Measurements from ENCODE around the gene LRRC28.

GRCh38 chr15:99408236-99409096, 157.2 kb downstream of the LRRC28 start:
- TF ChIP-seq CTCF (IDR thresholded peaks at IDR 0.05) (no peak), POLR2AphosphoS5 (IDR thresholded peaks at IDR 0.05; ENCODE audit: insufficient read depth in 1 of 2, low read depth in 1 of 2) (peak in 1 of 2 donors; percentile 56), POLR2A (IDR thresholded peaks at IDR 0.05) (no peak)
